Endothelial cell (in vitro differentiated cells): ENCODE data around the gene HDAC9. TPM values are rescaled to one million over a fixed set of nuclear protein-coding genes. Genes with fewer than 3 reads are reported as not detected.
A peak's percentile ranks its signal among the peaks of the same experiment; 100 is the strongest.

Experiments used
- DNase-seq: peaks from one replicate; pipeline ENCODE4 v3.0.0; 2021; ENCODE audit warnings: low spot score
- H3K27ac Mint-ChIP-seq: one replicate; pipeline ENCODE4 v1.8.0; 2021; ENCODE audit warnings: mixed read lengths, inconsistent platforms; ENCODE audit not compliant: unreplicated experiment
- H3K27me3 Mint-ChIP-seq: one replicate; pipeline ENCODE4 v1.8.0; 2021; ENCODE audit warnings: mild to moderate bottlenecking, moderate library complexity, mixed read lengths, inconsistent platforms; ENCODE audit not compliant: unreplicated experiment
- H3K36me3 Mint-ChIP-seq: one replicate; pipeline ENCODE4 v1.8.0; 2021; ENCODE audit warnings: mild to moderate bottlenecking, low read depth, mixed read lengths, inconsistent platforms; ENCODE audit not compliant: unreplicated experiment
- H3K4me1 Mint-ChIP-seq: one replicate; pipeline ENCODE4 v1.8.0; 2021; ENCODE audit warnings: mild to moderate bottlenecking, mixed read lengths, inconsistent platforms; ENCODE audit not compliant: unreplicated experiment
- H3K4me3 Mint-ChIP-seq: one replicate; pipeline ENCODE4 v1.8.0; 2021; ENCODE audit warnings: mild to moderate bottlenecking, mixed read lengths, inconsistent platforms; ENCODE audit not compliant: unreplicated experiment
- H3K9me3 Mint-ChIP-seq: one replicate; pipeline ENCODE4 v1.8.0; 2021; ENCODE audit warnings: mixed read lengths, inconsistent platforms; ENCODE audit not compliant: unreplicated experiment
- CTCF ChIP-seq: fragments of 200-600 bp; sonication (generic); IDR thresholded peaks from one replicate; pipeline ENCODE4 v1.5.0; 2021; ENCODE audit warnings: antibody characterized with exemption; ENCODE audit not compliant: unreplicated experiment
- total RNA-seq: library from RNA; stranded (reverse); fragmentation: NEBNext Ultra II Directional; extraction: Animal tissue kit (Norgen Biotek cat#: 25700); gene quantifications from one replicate; pipeline ENCODE4 v1.2.1, GENCODE V29; 2021; ENCODE audit not compliant: unreplicated experiment

HDAC9 gene
- total RNA-seq, 1 donor from 2014 or later, result 1.2 TPM

- Mint-ChIP-seq H3K4me3 (no peak overlapping the region), H3K27ac (no peak overlapping the region)
- no peak for TF ChIP-seq CTCF
Observed at GRCh38 chr7:19009936-19010280, 514.4 kb downstream of the HDAC9 start.

GRCh38 chr7:19011212-19011611 lies 515.7 kb downstream of the HDAC9 start:
- TF ChIP-seq CTCF, result no peak

More at GRCh38 chr7:19009936-19010280, 514.4 kb downstream of the HDAC9 start:
- DNase-seq, result no peak
- Mint-ChIP-seq H3K36me3 (no peaks in the 10 kb centered on the region), H3K9me3 (no peaks in the 10 kb centered on the region), H3K27me3 (peaks cover 1% of the 10 kb centered on the region), H3K4me1 (no peaks in the 10 kb centered on the region)

GRCh38 chr7:19015098-19015497 lies 519.5 kb downstream of the HDAC9 start:
- no peak for DNase-seq
- H3K9me3 Mint-ChIP-seq, result no peaks in the 10 kb centered on the region
- H3K4me1 Mint-ChIP-seq, result no peaks in the 10 kb centered on the region
- no peak for TF ChIP-seq CTCF
- no peak overlapping the region for H3K4me3 Mint-ChIP-seq
- no peak overlapping the region for H3K27ac Mint-ChIP-seq
- peaks cover 1% of the 10 kb centered on the region for H3K27me3 Mint-ChIP-seq
- no peaks in the 10 kb centered on the region for H3K36me3 Mint-ChIP-seq

More at GRCh38 chr7:19011212-19011611, 515.7 kb downstream of the HDAC9 start:
- Mint-ChIP-seq H3K27ac (no peak overlapping the region), H3K4me1 (no peaks in the 10 kb centered on the region), H3K36me3 (no peaks in the 10 kb centered on the region), H3K4me3 (no peak overlapping the region), H3K9me3 (no peaks in the 10 kb centered on the region), H3K27me3 (peaks cover 1% of the 10 kb centered on the region)
- DNase-seq, result no peak

GRCh38 chr7:19016140-19016539 lies 520.6 kb downstream of the HDAC9 start:
- no peak for TF ChIP-seq CTCF
- Mint-ChIP-seq H3K36me3 (no peaks in the 10 kb centered on the region), H3K9me3 (no peaks in the 10 kb centered on the region), H3K4me1 (no peaks in the 10 kb centered on the region), H3K27me3 (peaks cover 1% of the 10 kb centered on the region), H3K4me3 (no peak overlapping the region), H3K27ac (no peak overlapping the region)
- DNase-seq, result no peak

GRCh38 chr7:19017374-19017773 lies 521.8 kb downstream of the HDAC9 start:
- Mint-ChIP-seq H3K27me3 (peaks cover 1% of the 10 kb centered on the region), H3K4me1 (no peaks in the 10 kb centered on the region), H3K36me3 (no peaks in the 10 kb centered on the region), H3K9me3 (no peaks in the 10 kb centered on the region), H3K4me3 (no peak overlapping the region), H3K27ac (no peak overlapping the region)
- DNase-seq, result no peak
- TF ChIP-seq CTCF, result peak; percentile 63
